H1 (cell line): Measurements from ENCODE around the gene AUH. TPM values are rescaled to one million over a fixed set of nuclear protein-coding genes. Genes with fewer than 3 reads are reported as not detected.

ENCODE experiments used
- CTCF ChIA-PET: fragments of 300-600 bp; sonication (Branson Sonifier 250); formaldehyde crosslinking; loops from one replicate; lab custom pipeline; 2021; ENCODE audit not compliant: partially characterized antibody; lab: Charles Lee
- POLR2A ChIA-PET: fragments of 300-600 bp; sonication (Branson Sonifier 250); formaldehyde crosslinking; loops from one replicate; lab custom pipeline; 2021; ENCODE audit warnings: inconsistent platforms; ENCODE audit not compliant: partially characterized antibody; lab: Charles Lee
- DNase-seq, 2 experiments: peaks; one replicate each; pipeline versions ENCODE4 v3.0.0 to v3.0.0-alpha.2; 2010 to 2022; ENCODE audit warnings: low spot score in 2 of 2, low read depth in 1 of 2, mixed read lengths in 1 of 2
- FAIRE-seq: peaks from 2 replicates; lab custom pipeline; 2011; peaks lifted over from hg19 to GRCh38; lab: Jason Lieb, UNC
- H2AFZ ChIP-seq: 2 replicates; pipeline ENCODE4 v1.8.1; 2012; ENCODE audit warnings: low read length, inconsistent platforms
- H2AK5ac ChIP-seq: 2 replicates; pipeline ENCODE4 v1.6.1; 2013; ENCODE audit warnings: low read depth, low read length
- H2BK120ac ChIP-seq: replicated peaks from 2 replicates; pipeline ENCODE3; 2013; ENCODE audit warnings: low read depth, low read length, inconsistent platforms
- H2BK12ac ChIP-seq: 2 replicates; pipeline ENCODE4 v1.6.1; 2013; ENCODE audit warnings: low read depth, low read length
- H2BK15ac ChIP-seq: 2 replicates; pipeline ENCODE4 v1.6.1; 2013; ENCODE audit warnings: low read length
- H2BK20ac ChIP-seq: 2 replicates; pipeline ENCODE4 v1.6.1; 2013; ENCODE audit warnings: low read length
- H2BK5ac ChIP-seq: 2 replicates; pipeline ENCODE4 v1.6.1; 2013; ENCODE audit warnings: low read depth, low read length
- H3K14ac ChIP-seq: 2 replicates; pipeline ENCODE4 v1.6.1; 2013; ENCODE audit warnings: inconsistent platforms; ENCODE audit not compliant: insufficient read length
- H3K18ac ChIP-seq: 2 replicates; pipeline ENCODE4 v1.6.1; 2013; ENCODE audit warnings: low read length; ENCODE audit errors: extremely low read depth
- H3K23ac ChIP-seq: 2 replicates; pipeline ENCODE4 v1.6.1; 2013; ENCODE audit warnings: inconsistent platforms; ENCODE audit not compliant: insufficient read length
- H3K23me2 ChIP-seq: 2 replicates; pipeline ENCODE4 v1.6.1; 2013; ENCODE audit warnings: low read depth, low read length
- H3K27ac ChIP-seq: 2 replicates; pipeline ENCODE4 v1.6.1; 2011; ENCODE audit warnings: low read depth, low read length, inconsistent platforms
- H3K27me3 ChIP-seq, 4 experiments: replicated peaks in 1 of 4; 1 replicate in 1 of 4; 2 replicates in 3 of 4; pipeline versions ENCODE4 v1.6.1 to v1.8.1; 2011 to 2013; ENCODE audit warnings: low read length in 3 of 4, mild to moderate bottlenecking in 3 of 4, inconsistent platforms in 2 of 4, mixed read lengths in 2 of 4, moderate library complexity in 1 of 4; ENCODE audit not compliant: control insufficient read depth in 3 of 4, insufficient read depth in 3 of 4; ENCODE audit errors: extremely low read depth in 1 of 4
- H3K36me3 ChIP-seq, 4 experiments: 2 replicates each; pipeline versions ENCODE4 v1.6.1 to v1.8.1; 2011 to 2013; ENCODE audit warnings: mild to moderate bottlenecking in 4 of 4, low read length in 3 of 4, moderate library complexity in 2 of 4, control low read depth in 1 of 4, inconsistent platforms in 1 of 4; ENCODE audit not compliant: insufficient read depth in 4 of 4, control insufficient read depth in 2 of 4
- H3K4ac ChIP-seq: replicated peaks from 2 replicates; pipeline ENCODE3; 2013; ENCODE audit warnings: low read length, low read depth, mixed read lengths, inconsistent platforms; ENCODE audit not compliant: insufficient read length
- H3K4me1 ChIP-seq, 4 experiments: replicated peaks in 1 of 4; 1 replicate in 1 of 4; 2 replicates in 3 of 4; pipeline versions ENCODE4 v1.6.1 to v1.8.1; 2011 to 2013; ENCODE audit warnings: low read length in 3 of 4, inconsistent platforms in 2 of 4, mixed read lengths in 1 of 4; ENCODE audit not compliant: insufficient read depth in 4 of 4, control insufficient read depth in 3 of 4
- H3K4me2 ChIP-seq, 2 experiments: 2 replicates each; pipeline versions ENCODE4 v1.6.1 to v1.8.1; 2011 to 2013; ENCODE audit warnings: low read depth in 2 of 2, low read length in 2 of 2, control low read depth in 1 of 2, inconsistent platforms in 1 of 2, mild to moderate bottlenecking in 1 of 2; ENCODE audit not compliant: insufficient read depth in 1 of 2
- H3K4me3 ChIP-seq, 4 experiments: fragments of 200-600, 300-600 bp in 1 of 4; sonication (generic), shearing (Covaris generic), sonication (Bioruptor Twin) in 1 of 4; 2 replicates each; pipeline versions ENCODE4 v1.5.1 to v1.8.1; 2011 to 2016; ENCODE audit warnings: low read length in 4 of 4, low read depth in 3 of 4, control low read depth in 2 of 4, inconsistent platforms in 2 of 4, mild to moderate bottlenecking in 2 of 4, mixed read lengths in 1 of 4, moderate library complexity in 1 of 4; ENCODE audit not compliant: insufficient read depth in 2 of 4; ENCODE audit errors: extremely low read depth in 1 of 4
- H3K56ac ChIP-seq: replicated peaks from 2 replicates; pipeline ENCODE3; 2013; ENCODE audit warnings: low read depth, mild to moderate bottlenecking, mixed read lengths, low read length, inconsistent platforms; ENCODE audit not compliant: insufficient read length
- H3K79me1 ChIP-seq: 2 replicates; pipeline ENCODE4 v1.6.1; 2013; ENCODE audit warnings: low read depth, low read length, control low read depth
- H3K79me2 ChIP-seq, 2 experiments: 2 replicates each; pipeline versions ENCODE4 v1.6.1 to v1.8.1; 2012 to 2013; ENCODE audit warnings: low read length in 2 of 2, mild to moderate bottlenecking in 2 of 2, inconsistent platforms in 1 of 2; ENCODE audit not compliant: insufficient read depth in 2 of 2, control insufficient read depth in 1 of 2
- H3K9ac ChIP-seq, 4 experiments: replicated peaks in 1 of 4; 1 replicate in 1 of 4; 2 replicates in 3 of 4; pipeline versions ENCODE4 v1.6.1 to v1.8.1; 2011 to 2013; ENCODE audit warnings: low read depth in 3 of 4, low read length in 3 of 4, control low read depth in 2 of 4, mild to moderate bottlenecking in 2 of 4, moderate library complexity in 2 of 4, inconsistent platforms in 1 of 4; ENCODE audit errors: extremely low read depth in 1 of 4
- H3K9me3 ChIP-seq, 2 experiments: 2 replicates each; pipeline versions ENCODE4 v1.6.1 to v1.8.1; 2012 to 2013; ENCODE audit warnings: mild to moderate bottlenecking in 2 of 2, moderate library complexity in 2 of 2, control low read depth in 1 of 2, inconsistent platforms in 1 of 2, low read depth in 1 of 2, low read length in 1 of 2, mixed read lengths in 1 of 2; ENCODE audit not compliant: insufficient read depth in 2 of 2
- H4K20me1 ChIP-seq, 2 experiments: replicated peaks in 1 of 2; 2 replicates each; pipeline versions ENCODE3 to v1.8.1; 2011 to 2013; ENCODE audit warnings: inconsistent platforms in 2 of 2, low read length in 2 of 2, mild to moderate bottlenecking in 1 of 2; ENCODE audit not compliant: insufficient read depth in 2 of 2, control insufficient read depth in 1 of 2
- H4K5ac ChIP-seq: 2 replicates; pipeline ENCODE4 v1.6.1; 2013; ENCODE audit warnings: low read length, low read depth, mixed read lengths, inconsistent platforms; ENCODE audit not compliant: insufficient read length
- H4K8ac ChIP-seq: 2 replicates; pipeline ENCODE4 v1.8.0; 2013; ENCODE audit warnings: mild to moderate bottlenecking, moderate library complexity, low read length, inconsistent platforms; ENCODE audit not compliant: insufficient read depth; ENCODE audit errors: extremely low read depth
- H4K91ac ChIP-seq: replicated peaks from 2 replicates; pipeline ENCODE3; 2013; ENCODE audit warnings: low read length, mixed read lengths, inconsistent platforms; ENCODE audit not compliant: insufficient read length
- BACH1 ChIP-seq: IDR thresholded peaks from 2 replicates; pipeline ENCODE4 v1.6.1; 2012; ENCODE audit warnings: low read length, improper control_type of control experiment
- BRCA1 ChIP-seq: IDR thresholded peaks from 2 replicates; pipeline ENCODE4 v1.6.1; 2012; ENCODE audit warnings: low read depth, low read length, improper control_type of control experiment
- CBX5 ChIP-seq: fragments of 300-800, 300-1000 bp; sonication (generic); IDR thresholded peaks from 2 replicates; pipeline ENCODE4 v1.7.1; 2016; ENCODE audit warnings: antibody characterized with exemption, low read length, low read depth
- CHD2 ChIP-seq: IDR thresholded peaks from 2 replicates; pipeline ENCODE4 v1.6.1; 2012; ENCODE audit warnings: low read length, improper control_type of control experiment
- CTCF ChIP-seq, 3 experiments: IDR thresholded peaks; 1 replicate in 2 of 3; 2 replicates in 1 of 3; pipeline versions ENCODE4 v1.5.1 to v1.6.1; 2011; ENCODE audit warnings: low read length in 3 of 3, mild to moderate bottlenecking in 3 of 3, inconsistent platforms in 2 of 3, low read depth in 1 of 3, moderate library complexity in 1 of 3; ENCODE audit not compliant: insufficient read depth in 1 of 3; ENCODE audit errors: control extremely low read depth in 1 of 3
- GABPA ChIP-seq: IDR thresholded peaks from 2 replicates; pipeline ENCODE4 v1.6.1; 2011; ENCODE audit warnings: mild to moderate bottlenecking, low read length, moderate library complexity, borderline replicate concordance; ENCODE audit not compliant: insufficient read depth
- JUN ChIP-seq: IDR thresholded peaks from 2 replicates; pipeline ENCODE4 v1.6.1; 2011; ENCODE audit warnings: low read depth, mild to moderate bottlenecking, improper control_type of control experiment, low read length
- KDM5A ChIP-seq: fragments of 200-600 bp; IDR thresholded peaks from 2 replicates; pipeline ENCODE4 v1.7.1; 2012; ENCODE audit warnings: mild to moderate bottlenecking, low read length, inconsistent platforms, mixed read lengths
- POLR2AphosphoS5 ChIP-seq: IDR thresholded peaks from 2 replicates; pipeline ENCODE4 v1.6.1; 2011; ENCODE audit warnings: low read depth, low read length
- RAD21 ChIP-seq, 2 experiments: IDR thresholded peaks in 1 of 2; conservative IDR thresholded peaks in 1 of 2; 2 replicates each; pipeline ENCODE4 v1.6.1; 2011; ENCODE audit warnings: low read depth in 2 of 2, low read length in 2 of 2, improper control_type of control experiment in 1 of 2, inconsistent platforms in 1 of 2, mild to moderate bottlenecking in 1 of 2, moderate library complexity in 1 of 2
- RNF2 ChIP-seq: fragments of 200-900, 300-1000 bp; sonication (generic); IDR thresholded peaks from 2 replicates; pipeline ENCODE4 v1.7.1; 2016; ENCODE audit warnings: borderline replicate concordance, low read depth, mild to moderate bottlenecking, antibody characterized with exemption, low read length; ENCODE audit not compliant: poor library complexity, severe bottlenecking; ENCODE audit errors: missing control alignments
- WGBS, 2 experiments: shearing (Covaris generic) in 1 of 2; methylation state at CpG; one replicate each; pipeline versions ENCODE4 v1.1.6 to v1.1.7; 2013 to 2015; ENCODE audit warnings: low lambda C conversion rate in 2 of 2, mixed read lengths in 2 of 2, inconsistent platforms in 1 of 2, low coverage in 1 of 2, missing lambda C conversion rate in 1 of 2; ENCODE audit not compliant: insufficient replicate concordance in 2 of 2, insufficient coverage in 1 of 2, insufficient read length in 1 of 2; ENCODE audit errors: extremely low coverage in 1 of 2, missing lambda C conversion rate in 1 of 2; 5-methylcytosine and 5-hydroxymethylcytosine counted together
- polyA plus RNA-seq, 7 experiments: library from polyadenylated mRNA; depleted of rRNA in 3 of 7; stranded (reverse) in 5 of 7; unstranded in 2 of 7; fragments of >200 nt in 5 of 7; fragments of 200-250 nt in 2 of 7; gene quantifications; 1 replicate in 5 of 7; 2 replicates in 1 of 7; 4 replicates in 1 of 7; pipeline versions ENCODE4 v1.2.1 to v1.2.3, GENCODE V29; 2011 to 2013; ENCODE audit warnings: missing spikeins in 2 of 7, mixed read lengths in 2 of 7
- total RNA-seq: library from RNA; stranded (reverse); fragmentation: NEBNext Ultra II Directional; extraction: Animal tissue kit (Norgen Biotek cat#: 25700); gene quantifications from 2 replicates; pipeline ENCODE4 v1.2.1, GENCODE V29; 2021

Gene AUH
- total and polyA plus RNA-seq, 2 of the 8 experiments (the other 6 are each of a cell fraction or from before 2014, with no cell fraction given) = 5.8 to 21.9 TPM

DNA sequence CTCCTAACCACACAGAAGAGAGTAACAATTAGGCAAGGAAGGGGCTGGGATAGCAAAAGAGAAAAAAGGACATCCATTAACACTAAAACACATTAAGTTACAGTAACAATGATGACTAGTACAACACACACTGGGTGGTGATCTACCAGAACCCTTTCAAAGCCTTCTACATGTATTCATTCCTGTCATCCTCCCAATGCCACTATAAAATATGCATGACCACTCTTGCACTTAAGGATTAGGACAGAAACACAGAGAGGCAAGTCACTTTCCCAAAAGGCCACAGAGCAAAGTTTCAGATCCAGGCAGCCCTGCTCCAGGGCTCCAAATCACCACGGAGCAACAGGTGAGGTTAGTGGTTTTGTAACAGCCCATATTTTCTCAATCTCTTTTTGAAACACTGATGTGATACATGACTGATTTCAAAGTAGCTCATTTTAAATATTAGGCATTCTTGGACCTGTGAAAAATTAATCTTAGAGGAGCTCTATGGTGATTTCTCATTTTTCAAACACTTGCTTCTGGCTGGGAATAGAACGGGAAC is 86.7 kb downstream of the AUH start:
- Histone ChIP-seq H3K23me2 (no peaks in the 10 kb centered on the region), H2AFZ (no peak overlapping the region), H3K79me1 (no peaks in the 10 kb centered on the region), H3K4me3 (no peak overlapping the region), H2AK5ac (no peak overlapping the region), H4K5ac (no peak overlapping the region), H3K4ac (no peak overlapping the region), H3K9ac (no peak overlapping the region), H2BK12ac (no peak overlapping the region), H3K27ac (no peak overlapping the region), H3K79me2 (no peaks in the 10 kb centered on the region), H3K27me3 (no peaks in the 10 kb centered on the region), H3K4me1 (peaks cover 0 to 3% (median 1%) of the 10 kb centered on the region in 4 experiments; a peak in 2 of 7 replicates), H3K56ac (no peak overlapping the region), H4K20me1 (no peaks in the 10 kb centered on the region), H4K91ac (no peak overlapping the region), H4K8ac (no peak overlapping the region), H3K18ac (no peak overlapping the region), H2BK5ac (no peak overlapping the region), H3K9me3 (no peaks in the 10 kb centered on the region), H2BK15ac (no peak overlapping the region), H3K4me2 (no peak overlapping the region), H2BK120ac (no peak overlapping the region), H3K23ac (no peak overlapping the region), H3K14ac (no peak overlapping the region), H3K36me3 (no peaks in the 10 kb centered on the region), H2BK20ac (no peak overlapping the region)
- DNase-seq (no peak), FAIRE-seq (no peak)
- WGBS, 2 experiments = 82% methylated on average over 2 of the region's 2 CpGs; no CpG with 5 or more reads in 1 of the 2 experiments
- ChIA-PET POLR2A (no interaction called here), CTCF (no interaction called here)
- TF ChIP-seq CBX5 = no peak
- TF ChIP-seq JUN = no peak
- no peak for TF ChIP-seq RNF2
- no peak for TF ChIP-seq GABPA
- no peak for TF ChIP-seq BACH1
- no peak for TF ChIP-seq CHD2
- no peak for TF ChIP-seq BRCA1
- no peak for TF ChIP-seq CTCF (IDR thresholded peaks at IDR 0.05; ENCODE audit: control extremely low read depth in 1 of 3, insufficient read depth in 1 of 3, low read depth in 1 of 3, low read length in 3 of 3)
- no peak for TF ChIP-seq POLR2AphosphoS5
- no peak for TF ChIP-seq KDM5A
- no peak for TF ChIP-seq RAD21 (IDR thresholded peaks at IDR 0.05 in 1 of 2, conservative IDR thresholded peaks at IDR 0.05 in 1 of 2; ENCODE audit: low read depth in 2 of 2, low read length in 2 of 2)
